ENCODE results near the gene SPDYE1. TPM values are rescaled to one million over a fixed set of nuclear protein-coding genes. Genes with fewer than 3 reads are reported as not detected.

The SPDYE1 gene
- total RNA-seq, 1 donor from 2014 or later = not detected

GRCh38 chr7:44058759-44059218 is 61.1 kb downstream of the SPDYE1 start:
- H3K27me3 ChIP-seq (ENCODE audit: control insufficient read depth, insufficient read depth, low read length) = peaks cover 3% of the 10 kb centered on the region
- no peak overlapping the region for H3K4me3 ChIP-seq (ENCODE audit: low read depth, low read length)
- no peak for TF ChIP-seq CTCF (IDR thresholded peaks at IDR 0.05; ENCODE audit: insufficient read depth, low read length, poor library complexity, severe bottlenecking)
- H3K36me3 ChIP-seq (ENCODE audit: control insufficient read depth, insufficient read depth, low read length) = peaks cover 2% of the 10 kb centered on the region
- no peak for DNase-seq (ENCODE audit: low read depth)

- H3K4me3 ChIP-seq (ENCODE audit: low read depth, low read length) = no peak overlapping the region
- H3K36me3 ChIP-seq (ENCODE audit: control insufficient read depth, insufficient read depth, low read length) = peaks cover 2% of the 10 kb centered on the region
- TF ChIP-seq CTCF (IDR thresholded peaks at IDR 0.05; ENCODE audit: insufficient read depth, low read length, poor library complexity, severe bottlenecking) = no peak
- no peak for DNase-seq (ENCODE audit: low read depth)
- peaks cover 9% of the 10 kb centered on the region for H3K27me3 ChIP-seq (ENCODE audit: control insufficient read depth, insufficient read depth, low read length)
These were observed 61.8 kb downstream of the SPDYE1 start for GRCh38 chr7:44059219-44060090.

Other genes with a start within 250 kb of the SPDYE1 start
- 47.1 and 60.2 TPM in 2 replicates for gene BLVRA, start 239.2 kb upstream of the SPDYE1 start, total RNA-seq
- 142 and 168 TPM in 2 replicates for gene MRPS24, start 128.4 kb upstream of the SPDYE1 start, total RNA-seq
- gene URGCP, start 91.3 kb upstream of the SPDYE1 start, total RNA-seq = 30.0 and 30.1 TPM in 2 replicates
- 27.4 and 34.0 TPM in 2 replicates for gene UBE2D4, start 71.5 kb upstream of the SPDYE1 start, total RNA-seq
- 120 and 121 TPM in 2 replicates for gene DBNL, start 46.8 kb downstream of the SPDYE1 start, total RNA-seq
- gene PGAM2, start 67.7 kb downstream of the SPDYE1 start, total RNA-seq = not detected in 2 replicates
- 19.8 and 22.1 TPM in 2 replicates for gene POLM, start 84.6 kb downstream of the SPDYE1 start, total RNA-seq
- gene AEBP1, start 106.4 kb downstream of the SPDYE1 start, total RNA-seq = 81.1 and 82.8 TPM in 2 replicates
- 72.8 and 73.0 TPM in 2 replicates for gene POLD2, start 125.7 kb downstream of the SPDYE1 start, total RNA-seq
- 1.2 and 3.0 TPM in 2 replicates for gene MYL7, start 143.4 kb downstream of the SPDYE1 start, total RNA-seq
- gene GCK, start 191.5 kb downstream of the SPDYE1 start, total RNA-seq = 0.75 and 2.3 TPM in 2 replicates
- gene YKT6, start 203.1 kb downstream of the SPDYE1 start, total RNA-seq = 124 and 128 TPM in 2 replicates

All from kidney epithelial cell (primary cell).